T-helper 2 cell treated with Interferon-gamma antibody and Interleukin-4, amounts not matched to agents 100 ng/mL and 5 ng/mL, for 36 hours (primary cell): ENCODE results near the gene CDIPT. TPM values are rescaled to one million over a fixed set of nuclear protein-coding genes. Genes with fewer than 3 reads are reported as not detected.
"Not testable (repeated sequence)": the region's sequence is repeated elsewhere in the genome, so short reads cannot be mapped to it uniquely, and the experiment has no call there.

Experiments used
- intact Hi-C: fragments of 100-400 bp; cut with micrococcal nuclease; formaldehyde crosslinking; loops from one replicate; pipeline ENCODE4 v1.15.1; 2023
- total RNA-seq: library from RNA; stranded (reverse); gene quantifications from 2 replicates; pipeline ENCODE4 v1.2.3, GENCODE V29; 2022

The CDIPT gene
- total RNA-seq, 1 donor from 2014 or later, result 61.4 TPM

DNA sequence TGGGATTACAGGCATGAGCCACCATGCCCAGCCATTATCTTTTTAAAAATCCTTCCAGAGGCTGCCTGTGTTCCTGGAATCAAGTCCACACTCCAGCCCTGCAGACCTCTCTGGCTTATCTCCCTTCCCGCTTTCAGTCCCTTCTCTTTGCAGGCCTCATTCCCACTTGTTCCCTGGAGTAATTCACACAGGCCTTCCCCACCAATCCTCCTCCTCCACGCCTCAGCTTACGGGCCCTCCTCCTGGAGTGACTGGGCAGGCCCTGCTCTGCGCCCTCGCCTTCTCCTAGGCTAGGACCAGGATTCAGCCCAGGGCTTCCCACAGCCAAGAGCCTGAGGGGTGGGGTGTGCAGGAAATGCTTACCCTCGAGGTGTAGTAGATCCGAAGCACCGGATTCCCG, 2.8 kb downstream of the CDIPT start:
- intact Hi-C loops, result loop anchor here (5.0 kb wide), 1 partner anchor 158 kb away; no protein-coding TSS in a partner anchor

DNA sequence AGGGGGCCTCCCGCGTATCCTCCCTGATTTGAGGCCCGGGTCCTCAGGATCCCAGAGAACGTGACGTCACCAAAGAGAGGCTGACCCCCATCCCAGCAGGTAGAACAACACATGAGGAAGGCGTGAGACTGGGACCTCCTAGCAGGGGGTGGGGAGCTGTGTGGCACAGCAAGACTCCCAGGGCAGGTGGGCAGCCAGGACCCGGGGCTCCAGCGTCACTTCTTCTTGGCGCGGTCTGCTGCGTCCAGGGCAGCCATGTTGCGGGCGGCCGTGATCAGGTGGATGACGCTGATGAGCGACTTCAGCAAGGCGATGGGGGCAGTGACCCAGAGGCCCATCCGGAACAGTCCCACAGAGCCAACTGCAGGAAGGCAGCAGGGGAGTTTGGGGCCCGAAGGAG, 4.1 kb downstream of the CDIPT start:
- intact Hi-C loops, result no loop called here

DNA sequence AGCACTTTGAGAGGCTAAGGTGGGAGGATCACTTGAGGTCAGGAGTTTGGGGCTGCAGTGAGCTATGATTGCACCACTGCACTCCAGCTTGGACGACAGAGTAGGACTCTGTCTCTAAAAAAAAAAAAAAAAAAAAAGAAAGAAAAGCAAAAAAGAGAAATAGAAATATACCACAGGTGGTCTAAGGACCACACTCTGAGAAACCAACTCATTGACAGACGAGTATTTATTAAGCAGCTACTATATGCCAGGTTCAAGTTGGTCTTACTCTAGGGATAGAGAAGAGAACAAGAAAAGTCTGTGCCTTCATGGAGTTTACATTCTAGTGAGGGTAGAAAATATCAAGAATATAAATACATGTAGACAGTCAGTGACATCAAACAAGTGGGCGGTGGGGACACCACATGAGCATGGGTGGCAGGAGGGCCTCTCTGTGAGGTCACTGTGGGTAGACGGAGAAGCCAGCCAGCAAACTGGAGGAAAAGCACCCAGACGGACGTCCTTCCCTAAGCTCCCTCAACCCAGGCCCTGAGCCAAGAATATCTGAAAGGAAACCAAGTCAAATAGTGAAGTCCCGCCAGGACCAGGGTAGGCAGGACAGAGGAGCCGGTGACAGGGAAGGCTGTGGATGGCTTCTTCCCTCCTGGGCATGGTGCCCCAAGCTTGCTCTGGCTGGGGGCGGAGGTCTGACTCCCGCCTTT, 4.7 kb downstream of the CDIPT start:
- intact Hi-C loops, result no loop called here

DNA sequence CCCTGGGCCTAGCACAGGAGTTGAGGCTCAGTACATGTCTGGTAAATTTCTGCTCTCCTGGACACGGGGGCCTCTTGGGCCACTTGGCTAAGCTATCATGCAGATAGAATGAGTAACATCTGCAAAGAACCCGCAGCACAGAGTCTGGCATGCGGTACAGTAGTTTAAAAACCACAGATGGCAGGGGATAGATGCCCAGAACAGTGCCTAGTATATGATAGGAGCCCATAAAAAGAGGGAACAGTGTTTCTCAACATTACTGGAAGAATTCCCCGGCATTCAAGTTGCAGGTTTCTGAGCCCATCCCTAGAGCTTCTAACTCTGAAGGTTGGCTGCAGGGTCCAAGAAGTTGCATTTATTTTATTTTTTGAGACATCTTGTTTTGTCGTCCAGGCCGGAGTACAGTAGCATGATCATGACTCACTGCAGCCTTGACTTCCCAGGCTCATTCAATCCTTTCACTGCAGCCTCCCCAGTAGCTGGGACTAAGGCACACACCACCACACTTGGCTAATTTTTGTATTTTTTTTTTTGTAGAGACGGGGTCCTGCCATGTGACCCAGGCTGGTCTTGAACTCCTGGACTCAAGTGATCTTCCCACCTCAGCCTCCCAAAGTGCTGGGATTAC, 5.8 kb downstream of the CDIPT start:
- intact Hi-C loops, result no loop called here

DNA sequence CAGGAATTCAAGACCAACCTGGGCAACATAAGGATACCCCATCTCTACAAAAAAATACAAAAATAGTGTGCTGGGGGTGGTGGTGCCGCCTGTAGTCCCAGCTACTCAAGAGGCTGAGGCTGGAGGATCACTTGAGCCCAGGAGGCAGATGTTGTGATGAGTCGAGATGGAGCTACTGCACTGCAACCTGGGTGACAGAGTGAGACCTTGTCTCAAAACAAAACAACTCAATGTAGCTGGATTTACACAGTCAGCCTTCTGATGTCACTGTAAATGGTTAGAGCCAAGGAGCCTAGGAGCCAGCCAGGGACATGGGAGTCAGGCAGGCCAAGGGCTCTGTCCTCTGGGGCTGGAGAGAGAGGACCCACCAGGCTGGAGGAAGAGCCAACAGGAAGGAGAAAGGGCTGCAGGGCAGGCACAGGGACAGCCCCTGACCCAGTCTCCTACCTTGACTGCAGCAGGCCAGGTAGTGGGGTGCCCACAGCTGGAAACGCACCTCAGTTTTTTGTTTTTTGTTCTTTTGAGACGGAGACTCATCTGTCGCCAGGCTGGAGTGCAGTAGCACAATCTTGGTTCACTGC, 8.4 kb downstream of the CDIPT start:
- intact Hi-C loops, result no loop called here

DNA sequence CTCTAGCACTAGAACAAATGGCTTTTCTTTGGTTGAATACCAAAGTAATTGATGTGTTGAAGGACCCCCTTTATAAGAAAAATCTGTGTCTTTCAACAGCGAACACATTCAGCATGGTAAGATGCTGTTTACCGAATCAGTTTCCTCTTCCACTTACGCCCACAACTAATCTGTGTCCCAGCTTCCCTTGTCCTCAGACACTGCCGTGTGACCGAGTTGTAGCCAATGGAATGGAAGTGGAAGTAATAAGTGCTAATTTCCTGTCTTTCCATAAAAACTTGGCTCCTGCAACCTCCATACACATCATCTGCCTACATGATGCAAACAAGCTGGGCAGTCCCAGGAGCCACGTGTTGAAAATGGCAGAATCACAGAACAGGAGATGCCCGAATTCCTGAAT, 10.4 kb downstream of the CDIPT start:
- intact Hi-C loops, result no loop called here

DNA sequence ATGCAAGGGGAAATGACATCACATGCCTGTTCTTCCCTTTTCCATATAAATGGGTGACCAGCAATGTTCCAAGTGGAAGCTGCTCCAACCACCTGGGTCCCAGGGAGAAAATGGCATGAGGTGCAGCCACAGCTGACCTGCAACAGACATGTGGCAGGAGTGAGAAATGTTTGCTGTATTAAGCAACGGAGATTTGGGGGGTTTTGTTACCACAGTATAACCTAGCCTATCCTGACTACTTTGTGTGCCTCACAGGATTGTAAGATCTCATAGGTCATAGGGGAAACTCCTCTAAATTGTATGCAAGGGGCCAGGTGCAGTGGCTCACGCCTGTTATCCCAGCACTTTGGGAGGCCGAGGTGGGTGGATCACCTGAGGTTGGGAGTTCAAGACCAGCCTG, 12.0 kb downstream of the CDIPT start:
- intact Hi-C loops, result no loop called here

DNA sequence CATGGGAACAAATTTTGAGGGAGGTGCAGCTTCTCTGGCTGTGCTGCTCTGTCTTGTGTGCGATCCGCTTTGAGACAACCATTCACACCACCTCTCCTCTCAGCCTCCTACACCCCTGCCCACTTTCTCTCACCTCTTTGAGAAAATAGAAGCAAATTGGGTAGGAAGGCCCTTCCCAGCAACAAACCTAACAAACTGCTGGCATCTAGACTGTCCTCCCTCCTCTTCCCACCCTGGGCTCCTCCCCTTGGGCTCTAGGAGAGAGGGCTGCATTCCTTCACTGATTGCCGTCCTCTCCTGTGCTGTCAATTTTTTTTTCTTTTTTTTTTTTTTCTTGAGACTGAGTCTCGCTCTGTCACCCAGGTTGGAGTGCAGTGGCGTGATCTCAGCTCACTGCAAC, 13.5 kb downstream of the CDIPT start:
- intact Hi-C loops, result no loop called here

DNA sequence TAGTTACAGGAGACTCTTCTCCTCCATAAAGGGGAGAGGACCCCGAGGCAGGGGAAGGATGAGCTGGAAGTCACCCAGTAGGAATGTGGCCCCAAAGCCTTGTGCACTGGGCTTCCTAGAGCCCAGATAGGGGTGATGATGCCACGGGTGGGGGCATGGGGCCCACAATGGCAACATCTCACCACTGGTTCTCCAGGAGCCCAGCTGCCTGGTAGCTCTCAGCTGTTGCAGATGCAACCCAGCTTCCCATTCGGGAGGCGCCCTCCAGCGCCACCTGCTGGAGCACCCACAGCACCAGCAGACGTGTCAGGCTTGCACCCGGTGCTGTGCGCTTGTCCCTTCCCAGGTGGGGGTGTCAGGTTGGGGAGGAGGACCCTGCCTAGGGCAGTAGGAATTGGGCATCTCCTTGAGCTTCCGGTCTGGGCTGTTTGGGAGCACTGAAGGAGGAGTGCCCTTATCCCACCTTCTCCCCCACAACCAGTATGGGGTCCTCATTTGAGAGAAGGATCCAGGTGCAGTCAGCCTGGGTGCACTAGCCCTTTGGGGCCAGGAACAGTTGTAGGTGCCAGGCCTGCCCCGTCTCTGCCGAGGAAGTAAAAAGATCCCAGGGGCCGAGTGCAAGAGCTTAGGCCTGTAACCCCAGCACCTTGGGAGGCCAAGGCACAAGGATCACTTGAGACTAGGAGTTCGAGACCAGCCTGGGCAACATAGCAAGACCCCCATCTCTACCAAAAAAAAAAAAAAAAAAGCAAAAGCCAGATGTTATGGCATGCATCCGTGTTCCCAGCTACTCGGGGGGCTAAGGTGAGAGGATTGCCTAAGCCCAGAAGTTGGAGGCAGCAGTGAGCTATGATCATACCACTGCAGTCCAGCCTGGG, 14.4 kb downstream of the CDIPT start:
- intact Hi-C loops, result loop anchor here (1.0 kb wide), 1 partner anchor 148 kb away; no protein-coding TSS in a partner anchor

DNA sequence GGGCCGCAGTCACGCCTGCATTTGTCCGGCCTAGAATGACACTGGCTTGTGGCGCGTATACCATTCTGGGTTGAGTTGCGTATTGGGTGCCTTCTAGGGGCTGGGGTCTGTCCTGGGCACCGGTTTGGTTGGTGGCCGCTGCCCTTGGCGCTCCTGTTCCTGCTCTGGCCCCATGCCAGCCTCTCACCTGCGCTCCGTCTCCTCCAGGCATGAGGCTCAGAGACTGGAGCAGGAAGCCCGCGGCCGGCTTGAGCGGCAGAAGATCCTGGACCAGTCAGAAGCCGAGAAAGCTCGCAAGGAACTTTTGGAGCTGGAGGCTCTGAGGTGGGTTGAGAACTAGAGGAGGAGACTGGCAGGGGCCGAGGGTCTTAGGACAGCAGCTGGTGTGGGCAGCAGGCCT, 17.4 kb downstream of the CDIPT start:
- intact Hi-C loops, result no loop called here

DNA sequence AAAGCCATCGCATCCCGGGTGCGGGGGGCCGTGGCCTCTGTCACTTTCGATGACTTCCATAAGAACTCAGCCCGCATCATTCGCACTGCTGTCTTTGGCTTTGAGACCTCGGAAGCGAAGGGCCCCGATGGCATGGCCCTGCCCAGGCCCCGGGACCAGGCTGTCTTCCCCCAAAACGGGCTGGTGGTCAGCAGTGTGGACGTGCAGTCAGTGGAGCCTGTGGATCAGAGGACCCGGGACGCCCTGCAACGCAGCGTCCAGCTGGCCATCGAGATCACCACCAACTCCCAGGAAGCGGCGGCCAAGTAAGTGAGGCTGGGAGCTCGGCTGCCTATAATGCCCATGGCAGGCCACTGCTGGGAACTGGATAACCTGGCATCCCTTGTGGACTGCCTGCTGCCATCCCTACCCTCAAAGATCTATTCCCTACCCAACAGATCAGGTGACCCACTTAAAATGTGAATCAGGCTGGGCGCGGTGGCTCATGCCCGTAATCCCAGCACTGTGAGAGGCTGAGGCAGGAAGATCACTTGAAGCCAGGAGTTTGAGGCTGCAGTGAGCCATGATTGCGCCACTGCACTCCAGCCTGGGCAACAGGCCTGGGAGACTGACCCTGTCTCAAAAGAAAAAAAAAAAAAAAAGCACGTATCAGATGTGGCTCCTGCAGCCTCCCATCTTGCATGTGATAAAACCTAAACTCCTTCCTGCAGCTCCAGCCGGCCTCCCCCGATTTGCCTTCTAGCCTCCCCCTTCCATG, 18.3 kb downstream of the CDIPT start:
- intact Hi-C loops, result no loop called here

DNA sequence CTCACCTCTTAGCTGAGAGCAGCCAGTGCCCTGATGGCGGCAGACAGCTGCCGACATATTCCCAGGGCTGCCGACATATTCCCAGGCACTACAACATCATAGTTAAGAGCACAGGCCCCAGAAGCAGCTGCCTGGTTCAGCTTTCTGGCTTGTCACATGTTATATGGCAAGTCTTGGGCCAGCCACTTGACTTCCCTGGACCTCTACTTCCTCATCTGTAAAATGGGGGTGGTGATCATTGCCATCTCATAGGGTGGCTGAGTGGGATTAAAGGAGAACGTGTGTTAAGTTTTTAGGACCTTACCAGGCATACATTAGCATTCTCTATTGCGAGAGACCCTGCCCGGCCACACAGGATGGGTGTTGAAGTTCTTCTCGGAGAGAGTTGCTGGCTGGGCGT, 19.1 kb downstream of the CDIPT start:
- intact Hi-C loops, result no loop called here

DNA sequence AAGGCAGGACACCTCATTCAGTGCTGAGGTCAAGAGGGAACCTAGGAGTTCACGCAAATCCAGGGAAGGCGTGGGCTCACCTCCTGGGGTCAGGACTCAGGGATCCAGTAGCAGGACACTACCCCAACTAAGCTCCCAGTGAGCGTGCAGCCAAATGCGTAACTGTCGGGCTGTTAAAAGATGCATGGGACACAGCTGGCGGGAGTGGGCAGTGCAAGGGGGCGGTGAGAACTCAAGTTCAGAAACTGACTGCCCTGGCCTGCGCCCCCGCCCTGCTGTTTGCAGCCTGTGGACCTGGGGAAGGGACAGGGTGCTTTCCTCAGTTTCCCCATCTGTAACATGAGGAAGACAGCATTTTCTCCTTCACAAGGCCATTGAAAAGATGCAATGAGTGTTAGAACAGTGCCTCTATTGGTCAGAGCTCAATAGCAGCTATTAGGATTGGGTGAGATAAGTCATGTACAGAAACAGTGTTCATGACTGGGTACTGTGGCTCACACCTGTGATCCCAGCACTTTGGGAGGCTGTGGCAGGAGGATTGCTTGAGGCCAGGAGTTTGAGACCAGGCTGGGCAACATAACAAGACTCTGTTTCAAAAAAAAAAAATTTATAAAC, 20.2 kb downstream of the CDIPT start:
- intact Hi-C loops, result no loop called here

DNA sequence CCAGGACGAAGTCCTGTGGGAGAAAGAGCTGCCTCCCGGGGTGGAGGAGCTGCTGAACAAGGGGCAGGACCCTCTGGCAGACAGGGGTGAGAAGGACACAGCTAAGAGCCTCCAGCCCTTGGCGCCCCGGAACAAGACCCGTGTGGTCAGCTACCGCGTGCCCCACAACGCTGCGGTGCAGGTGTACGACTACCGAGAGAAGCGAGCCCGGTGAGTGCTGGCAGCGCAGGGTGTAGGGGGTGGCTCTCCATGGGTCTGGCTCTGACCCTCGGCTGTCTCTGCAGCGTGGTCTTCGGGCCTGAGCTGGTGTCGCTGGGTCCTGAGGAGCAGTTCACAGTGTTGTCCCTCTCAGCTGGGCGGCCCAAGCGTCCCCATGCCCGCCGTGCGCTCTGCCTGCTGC, 21.4 kb downstream of the CDIPT start:
- intact Hi-C loops, result no loop called here

DNA sequence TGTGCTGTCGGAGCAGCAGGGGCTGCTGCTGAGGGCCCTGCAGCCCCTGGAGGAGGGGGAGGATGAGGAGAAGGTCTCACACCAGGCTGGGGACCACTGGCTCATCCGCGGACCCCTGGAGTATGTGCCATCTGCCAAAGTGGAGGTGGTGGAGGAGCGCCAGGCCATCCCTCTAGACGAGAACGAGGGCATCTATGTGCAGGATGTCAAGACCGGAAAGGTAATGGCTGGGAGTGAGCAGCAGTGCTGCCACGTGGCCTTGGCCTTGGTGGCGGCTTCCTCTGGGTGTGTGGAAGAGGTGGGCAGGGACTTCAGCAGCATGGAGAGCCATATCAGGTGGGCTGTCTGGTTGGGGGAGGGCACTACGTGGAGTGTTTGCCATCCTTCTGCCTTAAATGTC, 22.8 kb downstream of the CDIPT start:
- intact Hi-C loops, result no loop called here

DNA sequence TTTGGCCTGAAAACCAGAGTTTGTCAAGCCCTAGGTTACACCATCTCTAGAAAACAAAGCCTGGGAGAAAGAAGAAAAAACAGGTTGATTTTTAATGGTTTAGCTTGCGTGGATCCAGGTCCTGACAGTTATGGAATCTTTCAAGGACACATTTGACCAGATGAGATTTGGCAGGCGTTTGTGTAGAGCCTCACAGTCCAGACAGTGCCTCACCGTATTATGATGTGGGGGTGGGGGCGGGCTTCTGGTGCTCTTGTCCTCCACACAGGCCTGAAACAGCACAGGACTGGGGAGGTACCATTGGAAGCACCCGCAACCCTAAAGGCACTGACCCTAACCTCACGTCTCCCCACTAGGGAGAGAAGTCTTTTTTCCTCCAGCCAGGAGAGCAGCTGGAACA, 23.2 kb downstream of the CDIPT start:
- intact Hi-C loops, result no loop called here

DNA sequence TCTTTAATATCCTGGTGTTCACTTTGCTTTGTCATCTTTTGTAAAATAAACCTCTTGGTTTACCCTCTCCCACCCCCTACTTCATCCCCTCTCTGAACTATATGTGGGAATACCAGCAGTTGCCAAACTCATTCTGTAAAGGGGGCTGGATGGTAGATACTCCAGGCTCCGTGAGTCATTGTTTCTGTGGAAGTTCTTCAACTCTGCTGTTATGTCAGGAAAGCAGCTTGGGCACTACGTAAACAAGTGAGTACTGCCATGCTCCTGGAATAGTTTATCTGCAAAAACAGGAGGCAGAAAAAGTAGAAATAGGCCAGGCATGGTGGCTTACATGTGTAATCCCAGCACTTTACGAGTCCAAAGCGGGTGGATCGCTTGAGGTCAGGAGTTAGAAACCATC, 25.2 kb downstream of the CDIPT start:
- intact Hi-C loops, result no loop called here

DNA sequence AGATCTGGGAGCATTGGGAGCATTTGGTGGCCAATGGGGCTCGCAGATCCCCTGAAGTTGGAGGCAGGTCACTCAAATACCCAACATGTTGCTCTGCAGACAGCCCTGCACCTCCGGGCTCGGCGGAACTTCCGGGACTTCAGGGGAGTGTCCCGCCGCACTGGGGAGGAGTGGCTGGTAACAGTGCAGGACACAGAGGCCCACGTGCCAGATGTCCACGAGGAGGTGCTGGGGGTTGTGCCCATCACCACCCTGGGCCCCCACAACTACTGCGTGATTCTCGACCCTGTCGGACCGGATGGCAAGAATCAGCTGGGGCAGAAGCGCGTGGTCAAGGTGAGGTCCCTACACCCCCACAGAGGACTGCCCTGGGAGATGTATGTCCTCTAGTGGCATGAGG, 26.4 kb downstream of the CDIPT start:
- intact Hi-C loops, result no loop called here

DNA sequence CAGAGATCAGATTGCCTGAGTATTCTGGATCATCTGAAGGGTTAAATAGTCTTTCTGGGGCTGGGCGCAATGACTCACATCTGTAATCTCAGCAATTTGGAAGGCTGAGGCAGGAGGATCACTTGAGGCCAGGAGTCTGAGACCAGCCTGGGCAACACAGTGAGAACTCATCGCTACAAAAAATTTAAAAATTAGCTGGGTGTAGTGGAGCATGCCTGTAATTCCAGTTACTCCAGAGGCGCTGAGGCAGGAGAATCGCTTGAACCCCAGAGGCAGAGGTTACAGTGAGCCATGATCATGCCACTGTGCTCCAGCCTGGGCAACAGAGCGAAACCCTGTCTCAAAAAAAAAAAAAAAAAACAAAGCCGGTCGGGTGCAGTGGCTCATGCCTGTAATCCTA, 27.1 kb downstream of the CDIPT start:
- intact Hi-C loops, result no loop called here

DNA sequence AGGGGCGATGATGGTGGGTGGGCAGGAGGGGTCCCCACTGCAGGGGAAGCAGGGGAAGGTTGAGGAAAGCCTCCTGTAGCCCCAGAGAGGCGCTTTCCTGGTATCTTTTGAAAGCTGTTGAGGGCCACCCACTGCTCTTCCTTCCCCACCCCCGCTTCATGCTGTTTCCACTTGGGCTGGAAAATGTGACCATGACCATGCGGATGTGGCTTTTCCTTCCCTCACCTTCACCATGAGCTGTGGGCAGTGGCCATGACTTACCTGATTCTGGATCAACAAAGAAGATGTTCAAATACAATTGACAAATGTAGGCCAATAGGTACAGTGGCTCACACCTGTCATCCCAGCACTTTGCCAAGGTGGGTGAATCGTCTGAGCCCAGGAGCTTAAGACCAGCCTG, 28.9 kb downstream of the CDIPT start:
- intact Hi-C loops, result no loop called here

DNA sequence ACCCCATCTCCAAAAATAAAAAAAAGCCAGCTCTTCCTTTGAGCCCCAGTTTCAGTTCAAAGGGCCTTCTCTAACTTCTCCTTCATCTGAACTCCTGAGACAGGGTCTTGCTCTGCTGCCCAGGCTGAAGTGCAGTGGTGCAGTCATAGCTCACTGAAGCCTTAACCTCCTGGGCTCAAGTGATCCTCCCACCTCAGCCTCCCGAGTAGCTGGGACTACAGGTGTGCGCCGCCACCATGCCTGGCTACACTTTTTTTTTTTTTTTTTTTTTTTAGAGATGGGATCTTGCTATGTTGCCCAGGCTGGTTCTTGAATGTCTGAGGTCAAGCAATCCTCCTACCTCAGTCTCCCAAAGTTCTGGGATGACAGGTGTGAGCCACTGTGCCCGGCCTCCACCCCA, 29.8 kb downstream of the CDIPT start:
- intact Hi-C loops, result not testable (repeated sequence)
